ENCODE results near the gene P2RX3.
"Not testable (repeated sequence)": the region's sequence is repeated elsewhere in the genome, so short reads cannot be mapped to it uniquely, and the experiment has no call there.

Gene P2RX3

DNA sequence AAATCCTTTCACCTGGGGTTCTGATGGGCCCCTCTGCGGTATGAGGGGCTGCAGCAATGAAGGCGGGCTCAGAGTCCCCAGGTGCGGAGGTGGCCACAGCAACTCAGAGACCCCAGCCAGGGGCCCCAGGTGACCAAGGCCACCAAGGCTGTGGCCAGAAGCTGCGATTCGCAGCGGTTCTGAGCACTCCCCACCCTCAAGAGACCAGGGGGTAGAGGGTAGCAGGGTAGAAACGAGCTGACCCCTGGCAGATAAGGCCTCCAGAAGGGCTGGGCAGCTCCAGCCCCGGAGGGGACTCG, 14.3 kb upstream of the P2RX3 start:
- no peak for DNase-seq (ENCODE audit: low spot score in 2 of 2)
- Mint-ChIP-seq H3K9me3 (no peaks in the 10 kb centered on the region), H3K27ac (ENCODE audit: low read depth) (peak overlapping the region; percentile 93), H3K4me3 (peak overlapping the region; percentile 84), H3K27me3 (no peaks in the 10 kb centered on the region), H3K36me3 (ENCODE audit: insufficient read depth) (peaks cover 34% of the 10 kb centered on the region), H3K4me1 (peaks cover 44% of the 10 kb centered on the region)
- no peak for ATAC-seq (replicated peaks; ENCODE audit: extremely low read depth, poor library complexity, severe bottlenecking)

DNA sequence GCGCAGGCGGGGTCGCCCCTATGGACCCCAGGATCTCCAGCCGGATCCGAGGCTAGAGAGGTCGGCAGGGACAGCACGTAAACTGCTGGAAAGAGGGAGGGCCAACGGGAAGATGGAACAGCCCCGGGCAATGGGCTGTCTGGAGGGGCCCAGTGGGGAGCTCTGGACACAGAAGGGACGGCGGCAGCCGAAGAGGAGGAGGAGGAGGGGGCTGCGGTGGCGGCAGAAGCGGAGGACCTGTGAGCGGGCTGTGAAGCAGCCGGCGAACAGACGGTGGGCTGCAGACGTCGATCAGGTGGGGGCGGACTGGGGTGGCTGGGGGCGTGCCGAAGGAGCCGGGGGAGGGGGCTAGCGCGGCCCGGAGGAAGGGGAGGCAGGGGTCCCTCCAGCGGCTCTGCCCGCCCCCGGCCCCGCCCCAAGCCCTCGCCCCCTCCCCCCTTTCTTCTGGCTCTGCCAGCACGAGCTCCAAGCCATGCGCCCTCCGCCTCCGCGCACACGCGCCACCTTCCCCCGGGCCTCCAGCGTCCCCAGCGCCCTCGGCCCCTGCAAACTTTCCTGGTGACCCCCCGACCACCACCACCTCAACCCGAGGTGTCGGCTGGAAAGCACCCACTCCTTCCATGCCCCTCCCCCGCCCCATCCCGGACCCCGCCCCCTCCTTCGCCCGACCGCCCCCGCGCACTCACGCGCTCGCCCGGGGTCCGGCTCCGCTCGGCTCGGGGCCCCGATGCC, 13.8 kb upstream of the P2RX3 start:
- Mint-ChIP-seq H3K27ac (ENCODE audit: low read depth) (peak overlapping the region; percentile 93), H3K27me3 (no peaks in the 10 kb centered on the region), H3K9me3 (no peaks in the 10 kb centered on the region), H3K4me3 (peak overlapping the region; percentile 84), H3K4me1 (peaks cover 44% of the 10 kb centered on the region), H3K36me3 (ENCODE audit: insufficient read depth) (peaks cover 34% of the 10 kb centered on the region)
- DNase-seq (ENCODE audit: low spot score in 2 of 2), result peak in 1 of 2 donors; percentile 21
- peak; percentile 19 for ATAC-seq (replicated peaks; ENCODE audit: extremely low read depth, poor library complexity, severe bottlenecking)

DNA sequence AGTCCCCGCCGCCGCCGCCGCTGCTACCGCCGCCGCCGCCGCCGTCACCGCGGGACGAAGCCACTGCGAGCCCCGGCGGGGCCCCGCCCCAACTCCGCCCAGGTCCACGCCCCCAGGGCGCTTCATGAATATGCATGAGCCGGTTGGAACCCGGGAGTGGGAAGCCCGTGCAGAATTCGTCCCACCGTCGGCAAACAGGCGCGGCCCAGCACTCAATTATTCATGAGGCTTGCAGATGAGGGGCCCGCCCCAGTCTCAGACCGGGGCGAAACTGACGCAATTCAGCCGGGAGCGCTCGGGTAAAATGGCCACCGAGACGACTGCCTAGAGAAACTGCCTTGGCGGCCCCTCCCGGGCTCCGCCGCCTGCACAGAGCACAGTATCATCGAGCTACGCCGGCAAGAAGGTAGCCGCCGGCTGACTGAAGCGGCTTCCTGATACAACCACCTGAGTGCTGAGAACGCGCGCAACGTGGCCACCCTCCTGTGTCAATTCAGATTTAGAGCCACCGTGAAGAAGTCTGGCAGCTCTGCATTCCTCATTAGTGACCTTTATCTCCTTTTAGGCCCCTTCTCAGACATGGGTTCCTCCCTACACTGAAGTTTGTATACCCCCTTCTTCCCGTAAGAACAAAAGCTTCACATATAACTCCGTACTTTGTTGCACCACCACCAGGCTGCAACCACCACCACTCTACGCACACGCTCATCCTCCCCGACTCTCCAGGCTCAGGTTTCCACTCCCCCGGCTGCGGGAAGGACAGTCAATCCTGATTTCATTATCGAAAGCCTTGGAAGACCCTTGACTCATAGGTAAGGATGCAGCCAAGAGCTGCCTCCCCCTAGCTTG, 13.0 kb upstream of the P2RX3 start, which contains the start of gene TNKS1BP1:
Gene TNKS1BP1 (minus strand): TSS at position 67 of the 849 bp plus-strand sequence. CDS start 3,067 bp downstream, outside the sequence.
- no peaks in the 10 kb centered on the region for H3K9me3 Mint-ChIP-seq
- DNase-seq (ENCODE audit: low spot score in 2 of 2) (peak; percentile 76 to 80), ATAC-seq (replicated peaks; ENCODE audit: extremely low read depth, poor library complexity, severe bottlenecking) (peak; percentile 92)
- H3K27me3 Mint-ChIP-seq, result no peaks in the 10 kb centered on the region
- peak within 1 kb of the TSS; percentile 84 for H3K4me3 Mint-ChIP-seq
- peak within 1 kb of the TSS; percentile 93 for H3K27ac Mint-ChIP-seq (ENCODE audit: low read depth)
- peaks cover 44% of the 10 kb centered on the region for H3K4me1 Mint-ChIP-seq
- peaks cover 39% of the 10 kb centered on the region for H3K36me3 Mint-ChIP-seq (ENCODE audit: insufficient read depth)

DNA sequence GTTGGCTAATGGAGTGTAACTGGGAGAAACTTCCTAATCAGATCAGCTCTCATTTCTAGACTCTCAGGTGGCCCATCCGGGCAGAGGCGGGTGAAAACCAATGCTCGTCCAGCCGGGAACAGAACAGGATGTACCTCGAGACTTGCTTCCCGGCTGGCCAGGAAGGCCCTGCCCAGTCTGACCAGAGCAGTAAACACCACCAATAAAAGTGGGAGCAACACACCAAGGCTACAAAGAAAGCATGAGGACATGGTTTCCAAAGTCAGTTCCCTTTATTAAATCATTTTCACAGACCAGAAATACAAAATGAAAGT, 12.5 kb upstream of the P2RX3 start:
- H3K9me3 Mint-ChIP-seq, result no peaks in the 10 kb centered on the region

DNA sequence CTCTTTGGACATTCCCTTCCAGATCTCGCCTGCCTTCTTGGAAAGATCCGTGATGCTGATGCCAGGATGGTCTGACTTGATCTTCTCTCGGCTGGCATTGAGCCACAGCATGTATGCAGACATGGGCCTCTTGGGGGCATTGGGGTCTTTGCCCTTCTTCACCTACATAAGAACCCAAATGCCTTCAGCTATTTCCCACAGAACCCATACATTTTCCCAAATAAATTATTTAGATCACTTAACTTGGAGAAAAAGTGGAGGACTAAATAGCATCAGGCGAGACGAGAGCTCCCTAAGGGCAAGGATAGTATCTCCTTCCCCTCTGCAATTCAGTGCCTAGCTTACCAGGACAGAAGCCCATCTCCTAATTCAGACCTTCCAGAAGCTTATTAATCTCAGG, 10.4 kb upstream of the P2RX3 start:
- peaks cover 42% of the 10 kb centered on the region for H3K4me1 Mint-ChIP-seq

More for the DNA sequence above, 12.5 kb upstream of the P2RX3 start:
- peaks cover 45% of the 10 kb centered on the region for H3K36me3 Mint-ChIP-seq (ENCODE audit: insufficient read depth)
- H3K4me3 Mint-ChIP-seq, result peak overlapping the region; percentile 84
- peaks cover 44% of the 10 kb centered on the region for H3K4me1 Mint-ChIP-seq
- no peaks in the 10 kb centered on the region for H3K27me3 Mint-ChIP-seq
- no peak for DNase-seq (ENCODE audit: low spot score in 2 of 2)
- peak overlapping the region; percentile 93 for H3K27ac Mint-ChIP-seq (ENCODE audit: low read depth)
- no peak for ATAC-seq (replicated peaks; ENCODE audit: extremely low read depth, poor library complexity, severe bottlenecking)

GRCh38 chr11:57330029-57330428, 8.1 kb upstream of the P2RX3 start:
- DNase-seq (ENCODE audit: low spot score in 2 of 2) (no peak), ATAC-seq (replicated peaks; ENCODE audit: extremely low read depth, poor library complexity, severe bottlenecking) (no peak)
- no peaks in the 10 kb centered on the region for H3K9me3 Mint-ChIP-seq
- H3K27ac Mint-ChIP-seq (ENCODE audit: low read depth), result peak overlapping the region; percentile 50
- no peaks in the 10 kb centered on the region for H3K27me3 Mint-ChIP-seq
- H3K4me3 Mint-ChIP-seq, result no peak overlapping the region
- peaks cover 41% of the 10 kb centered on the region for H3K4me1 Mint-ChIP-seq
- H3K36me3 Mint-ChIP-seq (ENCODE audit: insufficient read depth), result peaks cover 54% of the 10 kb centered on the region

More for the DNA sequence above, 10.4 kb upstream of the P2RX3 start:
- Mint-ChIP-seq H3K27me3 (no peaks in the 10 kb centered on the region), H3K4me3 (peak overlapping the region; percentile 15), H3K9me3 (no peaks in the 10 kb centered on the region), H3K27ac (ENCODE audit: low read depth) (peak overlapping the region; percentile 93), H3K36me3 (ENCODE audit: insufficient read depth) (peaks cover 56% of the 10 kb centered on the region)
- ATAC-seq (replicated peaks; ENCODE audit: extremely low read depth, poor library complexity, severe bottlenecking) (no peak), DNase-seq (ENCODE audit: low spot score in 2 of 2) (no peak)

GRCh38 chr11:57331720-57332119, 6.4 kb upstream of the P2RX3 start:
- no peaks in the 10 kb centered on the region for H3K27me3 Mint-ChIP-seq
- peaks cover 52% of the 10 kb centered on the region for H3K36me3 Mint-ChIP-seq (ENCODE audit: insufficient read depth)
- H3K4me3 Mint-ChIP-seq, result no peak overlapping the region
- H3K4me1 Mint-ChIP-seq, result peaks cover 38% of the 10 kb centered on the region
- no peaks in the 10 kb centered on the region for H3K9me3 Mint-ChIP-seq
- DNase-seq (ENCODE audit: low spot score in 2 of 2) (no peak), ATAC-seq (replicated peaks; ENCODE audit: extremely low read depth, poor library complexity, severe bottlenecking) (no peak)
- H3K27ac Mint-ChIP-seq (ENCODE audit: low read depth), result no peak overlapping the region

GRCh38 chr11:57332694-57333440, 5.3 kb upstream of the P2RX3 start:
- H3K27ac Mint-ChIP-seq (ENCODE audit: low read depth), result no peak overlapping the region
- ATAC-seq (replicated peaks; ENCODE audit: extremely low read depth, poor library complexity, severe bottlenecking), result no peak
- H3K4me1 Mint-ChIP-seq, result peaks cover 35% of the 10 kb centered on the region

GRCh38 chr11:57335023-57335342, 3.2 kb upstream of the P2RX3 start:
- peak overlapping the region; percentile 84 for H3K4me3 Mint-ChIP-seq
- ATAC-seq (replicated peaks; ENCODE audit: extremely low read depth, poor library complexity, severe bottlenecking), result no peak
- no peaks in the 10 kb centered on the region for H3K9me3 Mint-ChIP-seq
- H3K4me1 Mint-ChIP-seq, result peaks cover 31% of the 10 kb centered on the region
- peak overlapping the region; percentile 97 for H3K27ac Mint-ChIP-seq (ENCODE audit: low read depth)
- DNase-seq (ENCODE audit: low spot score in 2 of 2), result no peak
- H3K27me3 Mint-ChIP-seq, result no peaks in the 10 kb centered on the region
- peaks cover 33% of the 10 kb centered on the region for H3K36me3 Mint-ChIP-seq (ENCODE audit: insufficient read depth)

More at GRCh38 chr11:57332694-57333440, 5.3 kb upstream of the P2RX3 start:
- peaks cover 46% of the 10 kb centered on the region for H3K36me3 Mint-ChIP-seq (ENCODE audit: insufficient read depth)
- H3K27me3 Mint-ChIP-seq, result no peaks in the 10 kb centered on the region
- no peak for DNase-seq (ENCODE audit: low spot score in 2 of 2)
- H3K4me3 Mint-ChIP-seq, result no peak overlapping the region
- H3K9me3 Mint-ChIP-seq, result no peaks in the 10 kb centered on the region

- Mint-ChIP-seq H3K27me3 (no peaks in the 10 kb centered on the region), H3K36me3 (ENCODE audit: insufficient read depth) (peaks cover 27% of the 10 kb centered on the region), H3K4me1 (peaks cover 31% of the 10 kb centered on the region), H3K27ac (ENCODE audit: low read depth) (peak within 1 kb of the TSS; percentile 97), H3K9me3 (no peaks in the 10 kb centered on the region), H3K4me3 (peak within 1 kb of the TSS; percentile 84)
- peak; percentile 69 to 79 for DNase-seq (ENCODE audit: low spot score in 2 of 2)
- peak; percentile 99 for ATAC-seq (replicated peaks; ENCODE audit: extremely low read depth, poor library complexity, severe bottlenecking)
Measured at GRCh38 chr11:57335343-57336110, 2.6 kb upstream of the P2RX3 start, which contains the start of gene SSRP1. SSRP1 (minus strand) TSS chr11:57335892; CDS start chr11:57335121, 771 bp downstream.

DNA sequence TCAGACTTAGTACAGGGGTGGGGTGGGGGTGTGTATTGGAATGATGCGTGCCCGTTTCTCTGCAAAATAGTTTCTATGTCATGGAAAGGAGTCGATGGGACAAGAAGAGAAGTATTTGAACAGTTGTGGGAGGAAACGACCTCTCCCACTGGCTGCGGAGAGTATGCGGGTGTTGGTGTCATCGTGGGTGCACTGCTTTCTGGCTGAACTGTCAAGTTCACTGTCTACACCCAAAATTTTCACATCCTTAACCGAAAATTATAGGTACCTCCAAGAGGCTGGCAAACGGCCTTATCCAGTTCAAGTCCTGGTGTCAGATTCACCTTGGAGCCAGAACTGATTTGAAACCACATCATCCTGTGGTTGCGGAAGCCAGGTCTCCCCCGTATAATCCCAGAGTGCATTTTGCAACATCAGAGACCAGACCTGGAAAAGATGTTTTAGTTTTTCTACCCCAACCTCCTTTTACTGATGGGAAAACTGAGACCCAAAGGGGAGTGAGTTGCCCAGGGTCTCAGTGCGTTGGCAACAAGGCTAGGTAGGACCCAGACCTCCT, 2.0 kb upstream of the P2RX3 start:
- H3K9me3 Mint-ChIP-seq, result no peaks in the 10 kb centered on the region
- no peaks in the 10 kb centered on the region for H3K27me3 Mint-ChIP-seq
- DNase-seq (ENCODE audit: low spot score in 2 of 2), result no peak
- ATAC-seq (replicated peaks; ENCODE audit: extremely low read depth, poor library complexity, severe bottlenecking), result peak; percentile 33
- peaks cover 26% of the 10 kb centered on the region for H3K4me1 Mint-ChIP-seq
- H3K27ac Mint-ChIP-seq (ENCODE audit: low read depth), result peak overlapping the region; percentile 97
- H3K4me3 Mint-ChIP-seq, result peak overlapping the region; percentile 84
- H3K36me3 Mint-ChIP-seq (ENCODE audit: insufficient read depth), result peaks cover 22% of the 10 kb centered on the region

DNA sequence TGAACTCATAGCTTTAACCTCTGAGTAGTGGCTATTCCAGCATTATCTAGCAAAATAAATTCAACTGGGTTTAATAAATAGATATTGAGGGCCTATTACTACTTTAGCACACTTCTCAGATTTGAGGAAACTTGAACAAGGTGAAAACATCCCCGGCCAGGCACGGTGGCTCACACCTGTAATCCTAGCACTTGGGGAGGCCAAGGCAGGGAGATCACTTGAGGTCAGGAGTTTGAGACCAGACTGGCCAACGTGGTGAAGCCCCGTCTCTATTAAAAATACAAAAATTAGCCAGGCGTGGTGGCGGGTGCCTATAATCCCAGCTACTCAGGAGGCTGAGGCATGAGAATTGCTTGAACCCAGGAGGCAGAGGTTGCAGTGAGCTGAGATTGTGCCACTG, 1.3 kb upstream of the P2RX3 start:
- Mint-ChIP-seq H3K4me1 (peaks cover 26% of the 10 kb centered on the region), H3K36me3 (ENCODE audit: insufficient read depth) (peaks cover 20% of the 10 kb centered on the region), H3K4me3 (peak overlapping the region; percentile 84), H3K27ac (ENCODE audit: low read depth) (peak overlapping the region; percentile 97)
- not testable (repeated sequence) for H3K27me3 Mint-ChIP-seq; DNase-seq (ENCODE audit: low spot score in 2 of 2); ATAC-seq (replicated peaks; ENCODE audit: extremely low read depth, poor library complexity, severe bottlenecking); H3K9me3 Mint-ChIP-seq

Data from central memory CD8-positive, alpha-beta T cell (primary cell).